Psoas muscle (tissue), 8 donors: ENCODE measurements around the gene AP2A1. TPM values are rescaled to one million over a fixed set of nuclear protein-coding genes. Genes with fewer than 3 reads are reported as not detected.

Source experiments
- ATAC-seq, 4 donors: fragments of 200-7000 bp; cut with Tn5 transposase; one replicate each; pipeline ENCODE4 v1.9.1; 2020; ENCODE audit warnings: moderate library complexity in 3 of 4, mild to moderate bottlenecking in 2 of 4
- DNase-seq, 2 donors: peaks; one replicate each; pipeline ENCODE4 v3.0.0-alpha.2; 2020
- H3K27ac ChIP-seq: fragments of 200-600 bp; one replicate; pipeline ENCODE4 v1.8.0; 2022
- H3K27me3 ChIP-seq, 3 donors: fragments of 200-600 bp in 1 of 3; one replicate each; pipeline versions ENCODE4 v1.6.1 to v1.8.0; 2013 to 2022; ENCODE audit warnings: low read length in 2 of 3, mild to moderate bottlenecking in 2 of 3, moderate library complexity in 1 of 3; ENCODE audit not compliant: insufficient read depth in 3 of 3
- H3K36me3 ChIP-seq, 2 donors: fragments of 200-600 bp in 1 of 2; one replicate each; pipeline versions ENCODE4 v1.6.1 to v1.8.0; 2013 to 2022; ENCODE audit warnings: low read depth in 1 of 2, mild to moderate bottlenecking in 1 of 2, moderate library complexity in 1 of 2; ENCODE audit not compliant: insufficient read depth in 1 of 2
- H3K4me1 ChIP-seq: fragments of 200-600 bp; one replicate; pipeline ENCODE4 v1.8.0; 2022
- H3K4me3 ChIP-seq: fragments of 200-600 bp; one replicate; pipeline ENCODE4 v1.8.0; 2022; ENCODE audit warnings: mild to moderate bottlenecking
- H3K9me3 ChIP-seq: fragments of 200-600 bp; one replicate; pipeline ENCODE4 v1.8.0; 2022
- CTCF ChIP-seq: fragments of 200-600 bp; IDR thresholded peaks from one replicate; pipeline ENCODE4 v1.8.0; 2022; ENCODE audit warnings: antibody characterized with exemption
- WGBS, 3 donors: extraction: QIAGEN DNeasy Blood & Tissue Kit; methylation state at CpG; one replicate each; pipeline versions ENCODE4 v1.1.6 to v1.1.7; 2013; 5-methylcytosine and 5-hydroxymethylcytosine counted together
- intact Hi-C, 2 donors: fragments of 100-400 bp; cut with DNase I; formaldehyde crosslinking; loops; one replicate each; pipeline versions ENCODE4 v1.11.0 to v1.14.2; 2022
- polyA plus RNA-seq, 3 donors: library from polyadenylated mRNA; stranded (reverse); fragments of 200-250 nt; gene quantifications; one replicate each; pipeline ENCODE4 v1.2.3, GENCODE V29; 2013
- total RNA-seq, 4 donors: library from RNA; stranded (reverse); fragmentation: NEBNext Ultra II Directional in 2 of 4; extraction: Animal tissue kit (Norgen Biotek cat#: 25700) in 2 of 4; gene quantifications; one replicate each; pipeline versions ENCODE4 v1.2.1 to v1.2.4, GENCODE V29; 2021 to 2023
- donor health status: healthy with polysubstance abuse.
- donor health status: DM: no; HTN: no; CAD: no; lungs with moderate emphysema.
- donor health status: Bipolar disorder and iron deficiency.
- donor health status: healthy.
- donor health status: DM: yes; HTN: yes; CAD: no.
- donor health status: DM: no; HTN: no; CAD: no.
- donor health status: DM: no; HTN: no; CAD: no.
- donor health status: DM: yes; HTN: yes; CAD: no.

The AP2A1 gene
- total and polyA plus RNA-seq, 7 donors: 58.2 to 102 (median 81.0) TPM

GRCh38 chr19:49833599-49833998, 66.8 kb downstream of the AP2A1 start:
- ATAC-seq (peak; percentile 88 to 93 (median 90)), DNase-seq (peak; percentile 65 to 92)
- peaks cover 3 to 88% of the 10 kb centered on the region in 2 donors for H3K36me3 ChIP-seq
- peaks cover 29% of the 10 kb centered on the region for H3K4me1 ChIP-seq
- no peak overlapping the region for H3K4me3 ChIP-seq
- peak overlapping the region; percentile 89 for H3K27ac ChIP-seq
- intact Hi-C loops: loop anchor here in 1 of 2 donors (2.0 kb wide), 1 partner anchor 15 kb away; the partner anchor contains the start of gene MED25
- H3K27me3 ChIP-seq: no peaks in the 10 kb centered on the region
- TF ChIP-seq CTCF: no peak
- no peaks in the 10 kb centered on the region for H3K9me3 ChIP-seq
- 29 to 61% (median 37%) methylated on average over 7 of the region's 7 CpGs for WGBS, 3 donors

GRCh38 chr19:49835562-49835961, 68.8 kb downstream of the AP2A1 start:
- Histone ChIP-seq H3K27ac (peak overlapping the region; percentile 89), H3K27me3 (no peaks in the 10 kb centered on the region), H3K4me1 (peaks cover 38% of the 10 kb centered on the region), H3K9me3 (no peaks in the 10 kb centered on the region), H3K36me3 (peaks cover 3 to 90% of the 10 kb centered on the region in 2 donors), H3K4me3 (no peak overlapping the region)
- DNase-seq (no peak), ATAC-seq (no peak)
- WGBS, 3 donors: 93 to 97% (median 95%) methylated on average over 11 to 12 of the region's 12 CpGs
- no peak for TF ChIP-seq CTCF
- intact Hi-C loops: no loop called here

GRCh38 chr19:49836176-49837008, 69.6 kb downstream of the AP2A1 start:
- ATAC-seq (no peak), DNase-seq (no peak)
- peaks cover 3 to 86% of the 10 kb centered on the region in 2 donors for H3K36me3 ChIP-seq
- no peak for TF ChIP-seq CTCF
- H3K4me3 ChIP-seq: no peak overlapping the region
- no peaks in the 10 kb centered on the region for H3K9me3 ChIP-seq
- H3K4me1 ChIP-seq: peaks cover 38% of the 10 kb centered on the region
- H3K27ac ChIP-seq: peak overlapping the region; percentile 89
- 88 to 95% (median 91%) methylated on average over 20 of the region's 20 CpGs for WGBS, 3 donors
- intact Hi-C loops: no loop called here
- H3K27me3 ChIP-seq: no peaks in the 10 kb centered on the region

GRCh38 chr19:49837009-49837310, 70.2 kb downstream of the AP2A1 start:
- Histone ChIP-seq H3K27me3 (no peaks in the 10 kb centered on the region), H3K9me3 (no peaks in the 10 kb centered on the region), H3K4me3 (no peak overlapping the region), H3K4me1 (peaks cover 38% of the 10 kb centered on the region), H3K27ac (no peak overlapping the region), H3K36me3 (peaks cover 3 to 80% of the 10 kb centered on the region in 2 donors)
- TF ChIP-seq CTCF: no peak
- DNase-seq (no peak), ATAC-seq (no peak)
- intact Hi-C loops: no loop called here
- 82 to 89% (median 85%) methylated on average over 5 of the region's 5 CpGs for WGBS, 3 donors

- H3K4me1 ChIP-seq: peaks cover 35% of the 10 kb centered on the region
- no peaks in the 10 kb centered on the region for H3K27me3 ChIP-seq
- intact Hi-C loops: no loop called here
- TF ChIP-seq CTCF: no peak
- DNase-seq: no peak
- no peak for ATAC-seq
- no peaks in the 10 kb centered on the region for H3K9me3 ChIP-seq
- 92 to 95% (median 95%) methylated on average over 7 to 9 of the region's 9 CpGs for WGBS, 3 donors
- peaks cover 3 to 76% of the 10 kb centered on the region in 2 donors for H3K36me3 ChIP-seq
- no peak overlapping the region for H3K4me3 ChIP-seq
- H3K27ac ChIP-seq: no peak overlapping the region
These were observed 70.6 kb downstream of the AP2A1 start for GRCh38 chr19:49837425-49837824.
